Kidney (tissue), 14 donors: ENCODE results near the gene RUFY3. TPM values are rescaled to one million over a fixed set of nuclear protein-coding genes. Genes with fewer than 3 reads are reported as not detected.
A peak's percentile ranks its signal among the peaks of the same experiment; 100 is the strongest.
"Not testable (repeated sequence)": the region's sequence is repeated elsewhere in the genome, so short reads cannot be mapped to it uniquely, and the experiment has no call there.

Source experiments
- DNase-seq, 5 donors: peaks; one replicate each; pipeline ENCODE4 v3.0.0-alpha.2; 2013 to 2020
- FAIRE-seq: peaks from 2 replicates; lab custom pipeline; 2012; peaks lifted over from hg19 to GRCh38; lab: Jason Lieb, UNC
- H3K27ac ChIP-seq, 2 donors: one replicate each; pipeline ENCODE4 v1.7.0; 2013; ENCODE audit warnings: low read depth in 2 of 2, low read length in 2 of 2, inconsistent platforms in 1 of 2
- H3K27me3 ChIP-seq: one replicate; pipeline ENCODE4 v1.7.1; 2013; ENCODE audit warnings: low read length, inconsistent platforms; ENCODE audit not compliant: control insufficient read depth, insufficient read depth
- H3K36me3 ChIP-seq, 3 donors: one replicate each; pipeline versions ENCODE4 v1.7.0 to v1.7.1; 2013; ENCODE audit warnings: low read length in 3 of 3, control low read depth in 1 of 3, inconsistent platforms in 1 of 3; ENCODE audit not compliant: insufficient read depth in 3 of 3, control insufficient read depth in 2 of 3
- H3K4me1 ChIP-seq, 3 donors: one replicate each; pipeline versions ENCODE4 v1.7.0 to v1.7.1; 2013; ENCODE audit warnings: low read length in 3 of 3, inconsistent platforms in 1 of 3, low read depth in 1 of 3; ENCODE audit not compliant: control insufficient read depth in 2 of 3, insufficient read depth in 2 of 3
- H3K4me3 ChIP-seq, 3 donors: one replicate each; pipeline versions ENCODE4 v1.7.0 to v1.8.1; 2013; ENCODE audit warnings: low read length in 3 of 3, control low read depth in 1 of 3, inconsistent platforms in 1 of 3
- H3K9ac ChIP-seq, 3 donors: one replicate each; pipeline versions ENCODE4 v1.7.0 to v1.7.1; 2013; ENCODE audit warnings: low read length in 3 of 3, control low read depth in 1 of 3, inconsistent platforms in 1 of 3
- H3K9me3 ChIP-seq, 3 donors: one replicate each; pipeline versions ENCODE4 v1.7.0 to v1.7.1; 2013; ENCODE audit warnings: low read length in 3 of 3, control low read depth in 1 of 3, inconsistent platforms in 1 of 3; ENCODE audit not compliant: control insufficient read depth in 2 of 3, insufficient read depth in 1 of 3
- CTCF ChIP-seq: IDR thresholded peaks from 3 replicates; pipeline ENCODE4 v1.5.1; 2012; ENCODE audit warnings: mild to moderate bottlenecking, moderate library complexity, borderline replicate concordance; ENCODE audit not compliant: insufficient read depth; ENCODE audit errors: extremely low read depth
- intact Hi-C: fragments of 100-400 bp; cut with DNase I; formaldehyde crosslinking; loops from one replicate; pipeline ENCODE4 v1.11.1; 2022
- polyA plus RNA-seq: library from polyadenylated mRNA; stranded (reverse); fragments of 350-450 nt; fragmentation: Illumina TruSeq; extraction: RNeasy Lipid Tissue Mini Kit (QIAGEN cat#74804); gene quantifications from one replicate; pipeline ENCODE4 v1.2.3, GENCODE V29; 2014; ENCODE audit warnings: low read depth, low replicate concordance; ENCODE audit not compliant: insufficient read depth
- total RNA-seq: library from RNA; stranded (reverse); fragmentation: NEBNext Ultra II Directional; extraction: Animal tissue kit (Norgen Biotek cat#: 25700); gene quantifications from one replicate; pipeline ENCODE4 v1.2.1, GENCODE V29; 2021
- donor health status: control.
- donor health status: control.
- donor health status: control.
- donor health status: control.
- donor health status: control.
- donor health status: DM: yes; HTN: yes; CAD: no.
- donor health status: Normal renal cell carcinoma (clear cell type).

Gene RUFY3
- total and polyA plus RNA-seq, 2 donors from 2014 or later: 40.6 to 72.5 TPM

- peak; percentile 77 to 90 (median 86) for DNase-seq
- Histone ChIP-seq H3K36me3 (peaks cover 4 to 6% (median 5%) of the 10 kb centered on the region in 3 donors), H3K27ac (peak overlapping the region; percentile 87 to 90), H3K9me3 (no peaks in the 10 kb centered on the region), H3K4me3 (peak overlapping the region; percentile 84 to 93 (median 91)), H3K4me1 (peaks cover 0 to 9% (median 3%) of the 10 kb centered on the region in 3 donors), H3K27me3 (no peaks in the 10 kb centered on the region), H3K9ac (peak overlapping the region; percentile 87 to 91 (median 90))
- TF ChIP-seq CTCF: no peak
- no peak for FAIRE-seq
- intact Hi-C loops: no loop called here
These were observed 117.2 kb downstream of the RUFY3 start for GRCh38 chr4:70838666-70839588.

- Histone ChIP-seq H3K36me3 (peaks cover 0 to 6% (median 2%) of the 10 kb centered on the region in 3 donors), H3K9ac (peak within 1 kb of the TSS; percentile 87 to 91 (median 90)), H3K9me3 (no peaks in the 10 kb centered on the region), H3K4me1 (peaks cover 0 to 9% (median 3%) of the 10 kb centered on the region in 3 donors), H3K27me3 (no peaks in the 10 kb centered on the region), H3K4me3 (peak within 1 kb of the TSS; percentile 84 to 93 (median 91)), H3K27ac (peak within 1 kb of the TSS; percentile 87 to 90)
- DNase-seq (peak; percentile 93 to 99 (median 95)), FAIRE-seq (no peak)
- intact Hi-C loops: no loop called here
- TF ChIP-seq CTCF: peak; percentile 7
These were observed 117.9 kb downstream of the RUFY3 start, which contains the start of gene GRSF1 for GRCh38 chr4:70839589-70840093. GRSF1 (minus strand) TSS chr4:70839890; CDS start chr4:70839827, 63 bp downstream.

GRCh38 chr4:70840137-70840536 is 118.4 kb downstream of the RUFY3 start:
- DNase-seq: peak; percentile 11 to 83 (median 34)
- H3K36me3 ChIP-seq, H3K27me3 ChIP-seq, intact Hi-C loops, H3K27ac ChIP-seq, H3K9me3 ChIP-seq, H3K4me1 ChIP-seq, H3K9ac ChIP-seq, FAIRE-seq, H3K4me3 ChIP-seq: not testable (repeated sequence)

- H3K9ac ChIP-seq, H3K27me3 ChIP-seq, H3K9me3 ChIP-seq, H3K4me1 ChIP-seq, intact Hi-C loops, H3K36me3 ChIP-seq, H3K27ac ChIP-seq, H3K4me3 ChIP-seq, FAIRE-seq: not testable (repeated sequence)
- peak in 2 of 5 donors; percentile 49 to 55 for DNase-seq
These were observed 118.9 kb downstream of the RUFY3 start for GRCh38 chr4:70840631-70841030.
